Measurements from ENCODE around the gene UBAC2. TPM values are rescaled to one million over a fixed set of nuclear protein-coding genes. Genes with fewer than 3 reads are reported as not detected.

UBAC2 gene
- total and polyA plus RNA-seq, 10 donors: 49.3 to 82.1 (median 66.2) TPM

DNA sequence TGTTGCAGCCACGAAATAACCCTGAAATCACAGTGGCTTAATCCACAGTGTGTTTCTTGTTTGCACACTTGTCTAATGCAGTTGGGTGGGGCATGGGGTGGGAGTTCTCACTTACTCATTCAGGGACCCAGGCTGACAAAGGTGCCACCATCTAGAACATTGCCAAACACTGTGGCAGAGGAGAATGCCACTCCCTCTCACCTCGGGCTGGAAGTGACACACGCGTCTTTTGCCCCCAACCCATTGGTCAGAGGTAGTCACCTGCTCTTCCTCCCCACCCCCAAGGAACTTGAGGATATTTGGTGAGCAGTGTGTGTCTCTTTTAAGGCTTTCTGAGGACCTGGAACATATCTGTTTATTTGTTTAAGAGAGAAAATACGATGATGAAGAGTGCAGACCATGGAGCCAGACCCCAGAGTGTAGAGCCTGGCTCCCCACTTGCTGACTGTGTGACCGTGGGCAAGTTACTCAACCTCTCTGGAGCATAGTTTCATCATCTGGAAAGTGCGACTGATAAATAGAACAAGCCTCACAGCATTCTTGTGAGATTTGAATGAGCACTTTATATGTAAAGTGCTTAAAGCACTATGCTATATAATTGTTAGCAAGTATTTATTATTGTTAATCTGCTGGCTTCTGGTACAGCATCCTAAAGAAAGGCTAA, 89.2 kb downstream of the UBAC2 start:
- H3K27ac ChIP-seq: peak overlapping the region in 4 of 8 donors; percentile 6 to 67 (median 60)
- intact Hi-C loops (cut with DNase I; ENCODE audit: low total_unique reads): no loop called here
- TF ChIP-seq POLR2AphosphoS5 (IDR thresholded peaks at IDR 0.05) (no peak), POLR2A (IDR thresholded peaks at IDR 0.05) (no peak), CTCF (IDR thresholded peaks at IDR 0.05 in 8 of 11, conservative IDR thresholded peaks at IDR 0.05 in 3 of 11) (no peak)

GRCh38 chr13:99290894-99291293, 90.2 kb downstream of the UBAC2 start:
- WGBS, 5 donors: 80 to 85% (median 82%) methylated on average over 3 of the region's 3 CpGs
- Histone ChIP-seq H3K4me3 (no peak overlapping the region), H3K4me1 (peaks cover 14 to 97% (median 79%) of the 10 kb centered on the region in 6 donors), H3K9me3 (no peaks in the 10 kb centered on the region), H3K27me3 (replicated peaks in 1 of 7) (no peaks in the 10 kb centered on the region), H3K36me3 (peaks cover 0 to 37% (median 10%) of the 10 kb centered on the region in 6 donors), H3K27ac (peak overlapping the region in 3 of 8 donors; percentile 18 to 55 (median 28))
- intact Hi-C loops (cut with DNase I; ENCODE audit: low total_unique reads): no loop called here
- no peak for DNase-seq
- TF ChIP-seq POLR2AphosphoS5 (IDR thresholded peaks at IDR 0.05) (no peak), POLR2A (IDR thresholded peaks at IDR 0.05) (no peak), CTCF (IDR thresholded peaks at IDR 0.05 in 8 of 11, conservative IDR thresholded peaks at IDR 0.05 in 3 of 11) (no peak)

More for the DNA sequence above, 89.2 kb downstream of the UBAC2 start:
- Histone ChIP-seq H3K4me1 (peaks cover 17 to 97% (median 79%) of the 10 kb centered on the region in 6 donors), H3K4me3 (no peak overlapping the region), H3K36me3 (peaks cover 0 to 26% (median 2%) of the 10 kb centered on the region in 6 donors), H3K9me3 (no peaks in the 10 kb centered on the region), H3K27me3 (replicated peaks in 1 of 7) (no peaks in the 10 kb centered on the region)
- DNase-seq: no peak
- WGBS, 5 donors: 67 to 81% (median 69%) methylated on average over 7 of the region's 7 CpGs

- H3K9me3 ChIP-seq: no peaks in the 10 kb centered on the region
- no peaks in the 10 kb centered on the region for H3K27me3 ChIP-seq (replicated peaks in 1 of 7)
- no peak overlapping the region for H3K4me3 ChIP-seq
- 41 to 66% (median 46%) methylated on average over 2 of the region's 2 CpGs for WGBS, 5 donors
- peak overlapping the region in 5 of 8 donors; percentile 4 to 55 (median 44) for H3K27ac ChIP-seq
- peaks cover 0 to 36% (median 11%) of the 10 kb centered on the region in 6 donors for H3K36me3 ChIP-seq
- intact Hi-C loops (cut with DNase I; ENCODE audit: low total_unique reads): no loop called here
- peaks cover 22 to 97% (median 79%) of the 10 kb centered on the region in 6 donors for H3K4me1 ChIP-seq
- TF ChIP-seq CTCF (IDR thresholded peaks at IDR 0.05 in 8 of 11, conservative IDR thresholded peaks at IDR 0.05 in 3 of 11) (no peak), POLR2AphosphoS5 (IDR thresholded peaks at IDR 0.05) (peak in 1 of 3 donors; percentile 17)
- no peak for DNase-seq
Observed at GRCh38 chr13:99293178-99293577, 92.5 kb downstream of the UBAC2 start.

- intact Hi-C loops (cut with DNase I; ENCODE audit: low total_unique reads): no loop called here
- Histone ChIP-seq H3K9me3 (no peaks in the 10 kb centered on the region), H3K36me3 (peaks cover 0 to 36% (median 11%) of the 10 kb centered on the region in 6 donors), H3K4me3 (no peak overlapping the region), H3K4me1 (peaks cover 29 to 97% (median 79%) of the 10 kb centered on the region in 6 donors), H3K27ac (peak overlapping the region in 1 of 8 donors; percentile 18), H3K27me3 (replicated peaks in 1 of 7) (no peaks in the 10 kb centered on the region)
- no peak for TF ChIP-seq CTCF (IDR thresholded peaks at IDR 0.05 in 8 of 11, conservative IDR thresholded peaks at IDR 0.05 in 3 of 11)
- TF ChIP-seq POLR2AphosphoS5 (IDR thresholded peaks at IDR 0.05): no peak
- TF ChIP-seq POLR2A (IDR thresholded peaks at IDR 0.05): no peak
- no peak for DNase-seq
Observed at GRCh38 chr13:99294198-99294597, 93.5 kb downstream of the UBAC2 start.

All from spleen (tissue), 11 donors.